ENCODE results near the gene AOAH.

DNA sequence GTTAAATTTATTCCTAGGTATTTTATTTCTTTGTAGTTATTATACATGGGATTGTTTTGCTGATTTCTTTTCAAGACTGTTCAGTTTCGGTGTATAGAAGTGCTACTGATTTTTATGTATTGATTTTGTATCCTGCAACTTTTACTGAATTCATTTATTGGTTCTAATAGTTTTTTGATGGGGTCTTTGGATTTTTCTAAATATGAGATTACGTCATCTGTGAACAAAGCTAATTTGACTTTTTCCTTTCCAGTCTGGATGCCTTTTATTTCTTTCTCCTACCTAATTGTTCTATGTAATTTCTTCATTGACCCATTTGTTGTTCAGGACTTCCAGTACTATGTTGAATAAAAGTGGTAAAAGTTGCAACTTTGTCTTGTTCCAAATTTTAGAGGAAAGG lies 5.8 kb upstream of the AOAH start:
- TF ChIP-seq, protein P1, sequence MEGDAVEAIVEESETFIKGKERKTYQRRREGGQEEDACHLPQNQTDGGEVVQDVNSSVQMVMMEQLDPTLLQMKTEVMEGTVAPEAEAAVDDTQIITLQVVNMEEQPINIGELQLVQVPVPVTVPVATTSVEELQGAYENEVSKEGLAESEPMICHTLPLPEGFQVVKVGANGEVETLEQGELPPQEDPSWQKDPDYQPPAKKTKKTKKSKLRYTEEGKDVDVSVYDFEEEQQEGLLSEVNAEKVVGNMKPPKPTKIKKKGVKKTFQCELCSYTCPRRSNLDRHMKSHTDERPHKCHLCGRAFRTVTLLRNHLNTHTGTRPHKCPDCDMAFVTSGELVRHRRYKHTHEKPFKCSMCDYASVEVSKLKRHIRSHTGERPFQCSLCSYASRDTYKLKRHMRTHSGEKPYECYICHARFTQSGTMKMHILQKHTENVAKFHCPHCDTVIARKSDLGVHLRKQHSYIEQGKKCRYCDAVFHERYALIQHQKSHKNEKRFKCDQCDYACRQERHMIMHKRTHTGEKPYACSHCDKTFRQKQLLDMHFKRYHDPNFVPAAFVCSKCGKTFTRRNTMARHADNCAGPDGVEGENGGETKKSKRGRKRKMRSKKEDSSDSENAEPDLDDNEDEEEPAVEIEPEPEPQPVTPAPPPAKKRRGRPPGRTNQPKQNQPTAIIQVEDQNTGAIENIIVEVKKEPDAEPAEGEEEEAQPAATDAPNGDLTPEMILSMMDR (IDR thresholded peaks at IDR 0.05), result no peak
- TF ChIP-seq POLR2A (IDR thresholded peaks at IDR 0.05), result no peak

Data from esophagus squamous epithelium (tissue), 4 donors.